Nucleus accumbens (tissue), 56 donors: ENCODE results near the gene LRIG1.

Experiments used
- DNase-seq, 56 donors: peaks; one replicate each; lab custom pipeline; 2025; lab: John Stamatoyannopoulos, UW

LRIG1 gene

DNA sequence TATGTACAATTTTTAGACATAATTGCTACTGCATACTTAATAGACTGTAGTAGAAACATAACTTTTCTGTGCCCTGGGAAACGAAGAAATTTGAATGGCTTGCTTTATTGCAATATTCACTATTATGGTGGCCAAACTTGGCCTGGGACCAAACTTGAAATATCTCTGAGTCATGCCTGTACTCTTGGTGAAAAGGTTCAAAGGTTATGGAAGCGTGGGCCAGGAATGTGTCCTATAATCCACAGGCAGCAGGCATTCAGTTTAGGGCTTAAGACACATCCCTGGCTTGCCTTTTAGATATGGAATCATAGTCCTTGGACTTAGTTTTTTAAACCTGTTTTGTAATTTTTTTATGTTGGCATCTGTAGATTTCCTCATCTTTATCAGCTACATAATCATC lies 124.3 kb downstream of the LRIG1 start:
- no peak for DNase-seq

GRCh38 chr3:66372681-66373350 lies 128.0 kb downstream of the LRIG1 start:
- DNase-seq = peak in 21 of 56 donors; percentile 10 to 68 (median 37)

DNA sequence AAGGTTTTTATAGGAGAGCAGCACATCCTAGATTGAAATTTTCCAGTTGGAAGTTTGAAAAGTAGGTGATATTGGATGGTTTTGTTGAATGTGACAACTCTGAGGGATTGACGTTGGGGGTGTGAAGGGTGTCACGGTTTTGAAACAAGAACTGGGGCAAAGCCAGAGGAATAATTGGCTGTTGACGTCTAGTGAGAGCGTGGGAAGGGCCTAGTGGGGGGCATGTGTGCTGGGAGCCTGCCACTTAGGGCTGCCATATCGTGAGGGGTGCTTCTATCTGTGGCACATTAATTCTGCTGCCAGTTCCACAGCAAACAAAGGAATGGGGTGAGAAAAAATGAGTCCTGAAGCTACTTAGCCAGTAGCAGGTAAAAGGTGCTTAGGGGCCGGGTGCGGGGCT lies 129.4 kb downstream of the LRIG1 start:
- DNase-seq = peak in 1 of 56 donors; percentile 14

GRCh38 chr3:66370179-66370578 lies 130.6 kb downstream of the LRIG1 start:
- no peak for DNase-seq

- DNase-seq = no peak
These were observed 132.8 kb downstream of the LRIG1 start for GRCh38 chr3:66367979-66368378.

GRCh38 chr3:66366747-66367146 lies 134.1 kb downstream of the LRIG1 start:
- DNase-seq = no peak

- no peak for DNase-seq
These were observed 135.7 kb downstream of the LRIG1 start for GRCh38 chr3:66365080-66365479.

- DNase-seq = no peak
These were observed 137.7 kb downstream of the LRIG1 start for GRCh38 chr3:66363148-66363547.

DNA sequence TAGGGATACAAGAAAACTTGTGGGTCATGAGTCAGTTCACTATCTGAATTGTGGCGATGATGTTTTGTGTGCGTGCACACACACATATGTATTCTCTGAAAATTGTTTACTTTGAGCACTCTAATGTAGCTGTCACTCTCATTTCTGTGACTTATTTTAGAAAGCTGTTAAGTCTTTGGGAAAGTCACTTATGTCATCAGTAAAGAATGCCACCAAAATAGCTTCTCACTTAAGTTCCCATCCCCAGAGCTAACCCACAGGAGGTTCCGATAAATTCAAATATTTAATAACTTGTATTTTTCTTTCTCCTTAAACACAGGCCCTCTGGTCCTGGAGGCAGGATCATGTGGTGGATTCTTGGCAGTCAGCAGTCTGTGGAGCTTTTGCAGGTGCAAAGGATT lies 138.3 kb downstream of the LRIG1 start:
- DNase-seq = no peak

DNA sequence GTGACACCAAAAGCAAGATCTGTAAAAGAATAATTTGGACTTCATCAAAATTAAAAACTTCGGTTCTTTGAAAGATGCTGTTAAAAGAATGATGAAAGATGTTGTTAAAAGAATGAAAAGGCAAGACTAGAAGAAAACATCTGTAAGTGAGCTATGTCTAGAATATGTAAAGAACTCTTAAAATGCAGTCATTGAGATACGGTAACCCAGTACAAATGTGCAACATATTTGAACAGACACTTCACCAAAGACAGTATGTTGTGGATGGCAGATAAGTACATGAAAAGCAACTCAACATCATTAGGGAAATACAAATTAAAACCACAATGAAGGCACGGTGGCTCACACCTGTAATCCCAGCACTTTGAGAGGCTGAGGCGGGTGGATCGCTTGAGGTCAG lies 139.5 kb downstream of the LRIG1 start:
- no peak for DNase-seq

GRCh38 chr3:66355997-66356396 lies 144.8 kb downstream of the LRIG1 start:
- no peak for DNase-seq

DNA sequence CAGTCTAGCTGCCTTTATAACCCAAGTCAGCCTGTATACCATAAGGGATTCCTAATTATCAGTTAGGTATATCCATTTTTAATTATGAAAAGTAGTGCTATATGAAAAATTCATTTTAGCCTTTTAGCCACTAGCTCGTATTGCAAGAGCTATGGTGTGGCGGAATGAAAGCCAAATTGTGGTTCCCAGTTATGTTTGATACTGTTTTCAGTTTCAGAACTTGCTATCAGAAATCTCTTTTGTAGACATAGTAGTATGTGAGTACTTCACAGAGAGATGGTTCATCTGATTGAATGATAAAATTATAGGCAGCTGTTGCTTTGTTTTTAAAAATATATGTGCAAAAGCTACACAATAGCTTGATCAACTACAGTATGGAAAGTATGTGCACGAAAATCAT lies 145.4 kb downstream of the LRIG1 start:
- no peak for DNase-seq

DNA sequence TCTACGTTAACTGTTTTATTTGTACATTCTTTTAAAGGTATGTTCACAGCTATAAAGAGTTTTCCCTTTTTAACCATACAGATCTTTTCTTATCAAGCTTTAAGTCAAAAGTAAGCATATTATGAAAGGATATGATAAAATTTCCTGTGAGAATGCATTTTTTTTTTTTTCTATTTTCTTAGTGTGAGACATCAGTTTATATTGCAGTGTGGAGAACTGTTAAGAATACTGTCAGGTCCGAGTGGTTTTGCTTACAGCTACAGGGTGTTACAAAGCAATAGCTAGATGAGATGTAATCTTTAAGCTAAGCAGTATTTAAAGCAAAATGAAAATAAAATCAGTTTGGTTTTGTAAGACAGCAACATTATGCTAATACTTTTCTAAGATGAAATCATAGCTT lies 146.8 kb downstream of the LRIG1 start:
- DNase-seq = no peak

DNA sequence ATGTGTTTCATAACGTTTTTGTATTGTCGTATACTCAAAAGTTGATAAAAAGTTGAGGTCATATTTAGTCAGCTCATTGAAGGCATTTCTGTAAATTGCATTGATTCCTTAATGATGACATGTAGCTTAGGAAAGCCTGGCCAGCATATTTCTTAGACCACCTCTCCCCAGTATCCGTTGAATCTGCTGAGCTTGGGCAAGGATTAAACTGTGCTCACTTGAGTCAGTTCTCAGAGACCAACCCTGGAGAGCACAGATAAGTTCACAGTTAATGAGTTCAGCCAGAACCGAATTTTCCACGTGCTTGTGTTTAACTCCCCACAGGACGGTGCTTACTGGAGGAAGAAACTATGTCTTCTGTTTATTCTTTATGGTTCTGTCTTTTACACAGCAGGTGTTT lies 147.3 kb downstream of the LRIG1 start:
- DNase-seq = no peak

- DNase-seq = no peak
These were observed 147.8 kb downstream of the LRIG1 start for GRCh38 chr3:66353039-66353438.

- DNase-seq = no peak
These were observed 150.2 kb downstream of the LRIG1 start for GRCh38 chr3:66350601-66351000.

DNA sequence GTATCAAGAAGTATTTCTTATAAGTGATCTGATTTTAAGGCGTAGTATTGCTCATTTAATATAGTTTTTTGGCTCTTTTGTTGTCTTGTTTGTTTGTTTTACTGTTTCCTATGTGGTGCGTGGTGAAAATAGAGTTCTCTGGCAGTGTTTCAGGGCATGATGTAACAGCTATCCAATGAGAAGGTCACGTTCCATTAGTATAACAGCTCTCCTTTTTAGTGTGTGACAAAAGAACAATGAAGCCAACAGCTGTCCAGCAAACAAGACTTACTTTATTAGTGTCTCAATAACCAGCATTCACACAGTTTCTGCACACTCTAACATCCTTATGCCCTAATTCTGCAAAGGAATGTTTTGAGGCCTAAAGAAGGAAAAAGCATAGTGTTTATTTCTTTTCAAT lies 152.1 kb downstream of the LRIG1 start:
- DNase-seq = peak in 23 of 56 donors; percentile 2 to 54 (median 24)

DNA sequence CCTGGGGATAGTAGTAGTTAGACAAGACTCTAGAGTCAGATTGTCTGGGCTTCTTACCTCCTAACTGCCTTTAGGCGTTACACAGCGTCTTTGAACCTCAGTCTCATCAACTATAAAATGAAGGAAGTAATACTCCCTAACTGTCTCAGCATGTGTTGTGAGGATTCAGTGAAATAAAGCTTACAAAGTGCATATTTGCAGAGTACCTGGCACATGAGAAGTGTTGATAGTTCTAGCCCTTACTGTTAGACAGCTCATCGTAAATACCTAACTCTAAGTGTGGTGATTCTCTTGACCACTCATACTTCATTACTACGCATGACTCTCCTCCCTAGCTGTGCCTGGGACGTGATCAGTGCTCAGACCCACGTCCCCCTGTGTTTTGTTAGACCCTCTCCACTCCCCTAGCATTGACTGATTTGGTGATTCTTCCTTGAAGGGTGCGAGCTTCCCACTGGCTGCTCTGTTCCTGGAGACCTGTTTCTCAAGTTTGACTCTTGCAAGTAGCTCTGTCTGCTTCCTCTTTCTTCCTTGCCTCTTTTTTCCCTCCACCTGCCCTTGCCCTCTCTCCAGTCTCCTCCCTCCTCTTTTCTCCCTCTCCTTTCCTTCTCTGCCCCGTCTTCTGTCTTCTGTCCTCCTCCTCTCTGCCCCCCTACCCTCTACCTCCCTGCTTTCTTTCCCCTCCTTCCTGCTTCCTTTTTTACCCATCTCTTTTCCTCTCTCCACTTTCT lies 155.8 kb downstream of the LRIG1 start:
- no peak for DNase-seq

GRCh38 chr3:66344391-66344811 lies 156.4 kb downstream of the LRIG1 start:
- DNase-seq = no peak

GRCh38 chr3:66342717-66343356 lies 158.0 kb downstream of the LRIG1 start:
- no peak for DNase-seq

DNA sequence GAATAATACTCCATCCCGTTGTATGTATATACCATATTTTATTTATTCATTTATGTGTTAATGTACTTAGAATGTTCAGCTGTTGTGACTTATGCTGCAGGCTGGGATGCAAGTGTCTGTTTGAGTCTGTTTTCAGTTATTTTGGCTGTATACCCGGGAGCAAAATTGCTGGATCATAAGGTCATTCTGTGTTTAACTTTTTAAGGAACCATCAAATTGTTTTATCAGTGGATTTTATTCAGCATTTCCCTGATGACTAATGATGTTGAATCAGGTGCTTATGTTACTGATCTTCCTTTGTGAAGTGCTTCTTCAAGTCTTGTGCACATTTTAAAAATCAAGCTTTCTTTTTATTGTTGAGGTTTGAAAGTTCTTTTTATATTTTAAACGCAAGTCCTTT lies 161.9 kb downstream of the LRIG1 start:
- DNase-seq = no peak

DNA sequence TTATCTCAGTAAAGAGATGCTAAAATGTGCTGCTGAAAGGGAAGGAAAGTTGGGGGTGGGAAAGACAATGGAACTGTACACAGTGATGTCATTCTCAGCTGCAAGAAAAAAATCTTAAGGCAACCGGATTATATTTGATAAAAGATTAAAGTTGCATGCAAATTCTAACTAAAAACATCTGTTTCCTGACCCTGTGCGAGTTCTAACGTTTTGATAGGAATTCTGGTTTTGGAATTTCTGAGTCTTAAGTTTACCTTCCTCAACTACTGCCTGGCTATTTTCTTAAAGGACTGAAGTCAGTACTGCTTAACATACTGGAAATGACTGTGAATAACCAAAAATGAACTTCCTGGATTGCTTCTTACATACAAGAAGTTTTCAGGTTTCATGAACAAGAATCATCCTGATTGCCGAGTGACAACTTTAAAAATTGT lies 164.5 kb downstream of the LRIG1 start:
- DNase-seq = no peak
